Tibial nerve (tissue), 4 donors: ENCODE measurements around the gene PFAS. TPM values are rescaled to one million over a fixed set of nuclear protein-coding genes. Genes with fewer than 3 reads are reported as not detected.

Experiments used
- DNase-seq, 2 donors: peaks; one replicate each; pipeline ENCODE4 v3.0.0-alpha.2; 2019; ENCODE audit warnings: low spot score in 2 of 2
- H3K27ac ChIP-seq, 4 donors: fragments of 200-600 bp; sonication (generic) in 3 of 4; one replicate each; pipeline ENCODE4 v1.5.1; 2017 to 2019; ENCODE audit warnings: mild to moderate bottlenecking in 1 of 4
- H3K27me3 ChIP-seq, 2 donors: fragments of 200-600 bp; sonication (generic) in 1 of 2; one replicate each; pipeline versions ENCODE4 v1.5.1 to v1.6.0; 2017 to 2019
- H3K36me3 ChIP-seq, 3 donors: fragments of 200-600 bp; sonication (generic); one replicate each; pipeline ENCODE4 v1.5.1; 2018 to 2019
- H3K4me1 ChIP-seq, 4 donors: fragments of 200-600 bp; sonication (generic) in 3 of 4; one replicate each; pipeline ENCODE4 v1.5.1; 2017 to 2019
- H3K4me3 ChIP-seq, 4 donors: fragments of 200-600 bp; sonication (generic) in 3 of 4; one replicate each; pipeline ENCODE4 v1.5.1; 2017 to 2019; ENCODE audit warnings: mild to moderate bottlenecking in 1 of 4, moderate library complexity in 1 of 4
- H3K9me3 ChIP-seq, 4 donors: fragments of 200-600 bp; sonication (generic) in 3 of 4; one replicate each; pipeline ENCODE4 v1.5.1; 2017 to 2019
- EP300 ChIP-seq, 2 donors: sonication (generic); formaldehyde crosslinking; IDR thresholded peaks; one replicate each; pipeline ENCODE4 v1.6.1; 2017; ENCODE audit warnings: antibody characterized with exemption in 2 of 2, mild to moderate bottlenecking in 1 of 2
- POLR2A ChIP-seq, 2 donors: fragments of 450-650 bp; IDR thresholded peaks; one replicate each; pipeline ENCODE4 v1.6.1; 2017; ENCODE audit warnings: antibody characterized with exemption in 2 of 2, mild to moderate bottlenecking in 2 of 2, moderate library complexity in 2 of 2
- WGBS, 2 donors: methylation state at CpG; one replicate each; pipeline ENCODE4 v1.1.5; 2018; 5-methylcytosine and 5-hydroxymethylcytosine counted together
- total RNA-seq, 4 donors: library from RNA; depleted of rRNA; stranded (reverse); fragments of >200 nt; gene quantifications; one replicate each; pipeline ENCODE4 v1.1.0, GENCODE V29; 2016
- TF ChIP-seq, protein P1 (sequence below), 5 experiments: fragments of 200-600 bp in 3 of 5; fragments of 450-650 bp in 2 of 5; sonication (generic) in 3 of 5; IDR thresholded peaks; one replicate each; pipeline ENCODE4 v1.5.1; 2016 to 2019; ENCODE audit warnings: antibody characterized with exemption in 5 of 5, mild to moderate bottlenecking in 3 of 5, moderate library complexity in 2 of 5

The PFAS gene
- total RNA-seq, 4 donors from 2014 or later = 19.2 to 39.9 (median 29.5) TPM

DNA sequence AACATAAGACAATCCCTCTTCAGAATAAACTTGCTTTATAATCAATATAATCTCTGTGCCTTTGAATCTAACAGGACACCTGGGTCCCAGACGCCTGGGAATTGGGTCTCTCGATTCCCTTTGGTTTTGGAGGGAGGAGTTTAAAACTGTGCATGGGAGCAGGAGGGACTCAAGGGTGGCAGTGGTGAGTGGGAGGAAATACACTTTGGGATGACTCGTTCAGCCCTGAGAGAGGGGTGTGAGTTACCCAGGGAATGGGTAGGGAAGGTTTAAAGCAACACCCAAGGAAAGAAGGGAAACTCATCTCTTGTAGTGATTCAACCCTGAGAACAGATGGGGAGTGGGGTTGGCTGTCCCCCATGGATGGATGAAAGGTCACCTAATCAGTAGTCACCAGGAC is 41.0 kb downstream of the PFAS start:
- Histone ChIP-seq H3K27me3 (no peaks in the 10 kb centered on the region), H3K9me3 (no peaks in the 10 kb centered on the region), H3K4me3 (no peak overlapping the region), H3K36me3 (no peaks in the 10 kb centered on the region), H3K4me1 (peaks cover 0 to 33% (median 12%) of the 10 kb centered on the region in 4 donors), H3K27ac (no peak overlapping the region)
- no peak for DNase-seq
- WGBS, 2 donors = 60 to 62% methylated on average over 3 of the region's 3 CpGs
- no peak for TF ChIP-seq EP300 (IDR thresholded peaks at IDR 0.05)
- TF ChIP-seq POLR2A (IDR thresholded peaks at IDR 0.05) = no peak
- TF ChIP-seq, protein P1, sequence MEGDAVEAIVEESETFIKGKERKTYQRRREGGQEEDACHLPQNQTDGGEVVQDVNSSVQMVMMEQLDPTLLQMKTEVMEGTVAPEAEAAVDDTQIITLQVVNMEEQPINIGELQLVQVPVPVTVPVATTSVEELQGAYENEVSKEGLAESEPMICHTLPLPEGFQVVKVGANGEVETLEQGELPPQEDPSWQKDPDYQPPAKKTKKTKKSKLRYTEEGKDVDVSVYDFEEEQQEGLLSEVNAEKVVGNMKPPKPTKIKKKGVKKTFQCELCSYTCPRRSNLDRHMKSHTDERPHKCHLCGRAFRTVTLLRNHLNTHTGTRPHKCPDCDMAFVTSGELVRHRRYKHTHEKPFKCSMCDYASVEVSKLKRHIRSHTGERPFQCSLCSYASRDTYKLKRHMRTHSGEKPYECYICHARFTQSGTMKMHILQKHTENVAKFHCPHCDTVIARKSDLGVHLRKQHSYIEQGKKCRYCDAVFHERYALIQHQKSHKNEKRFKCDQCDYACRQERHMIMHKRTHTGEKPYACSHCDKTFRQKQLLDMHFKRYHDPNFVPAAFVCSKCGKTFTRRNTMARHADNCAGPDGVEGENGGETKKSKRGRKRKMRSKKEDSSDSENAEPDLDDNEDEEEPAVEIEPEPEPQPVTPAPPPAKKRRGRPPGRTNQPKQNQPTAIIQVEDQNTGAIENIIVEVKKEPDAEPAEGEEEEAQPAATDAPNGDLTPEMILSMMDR (IDR thresholded peaks at IDR 0.05) = no peak

DNA sequence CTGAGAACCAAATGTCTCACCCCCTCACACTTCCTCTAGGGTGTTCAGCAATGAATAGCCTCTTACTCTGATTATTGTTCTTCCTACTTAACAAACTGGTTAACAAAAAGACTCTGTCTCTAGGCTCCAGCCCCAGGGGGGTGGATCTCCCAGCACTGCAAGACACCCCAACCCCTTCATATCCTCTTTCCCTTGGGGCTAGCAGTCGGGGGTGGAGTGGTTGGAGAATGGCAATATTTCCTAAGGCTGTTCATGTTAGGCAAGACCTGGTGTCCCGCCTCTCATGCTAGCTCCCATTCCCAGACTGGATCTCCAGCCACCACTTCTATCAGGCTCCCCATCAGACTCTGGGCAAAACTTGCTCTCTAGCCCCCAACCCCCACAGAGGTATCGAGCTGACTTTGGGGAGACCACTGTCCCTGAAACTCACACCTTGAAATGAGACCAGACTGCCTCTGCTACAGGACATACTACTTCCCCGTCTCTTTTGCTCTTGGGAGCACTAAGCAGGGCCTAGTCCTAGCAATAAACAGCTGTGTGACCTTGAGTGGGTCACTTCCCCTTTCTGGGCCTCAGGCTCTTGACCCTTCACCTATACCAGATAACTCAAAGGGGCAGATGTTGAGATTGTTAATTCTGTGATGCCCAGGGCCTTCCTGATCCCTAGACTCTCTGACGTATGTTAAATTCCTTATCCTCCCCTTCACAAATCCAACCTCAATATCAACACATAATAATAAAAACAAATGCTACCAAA is 43.7 kb downstream of the PFAS start:
- TF ChIP-seq, protein P1 (IDR thresholded peaks at IDR 0.05) = no peak
- TF ChIP-seq POLR2A (IDR thresholded peaks at IDR 0.05) (no peak), EP300 (IDR thresholded peaks at IDR 0.05) (no peak)
- 61 to 62% methylated on average over 5 of the region's 5 CpGs for WGBS, 2 donors
- no peak for DNase-seq

DNA sequence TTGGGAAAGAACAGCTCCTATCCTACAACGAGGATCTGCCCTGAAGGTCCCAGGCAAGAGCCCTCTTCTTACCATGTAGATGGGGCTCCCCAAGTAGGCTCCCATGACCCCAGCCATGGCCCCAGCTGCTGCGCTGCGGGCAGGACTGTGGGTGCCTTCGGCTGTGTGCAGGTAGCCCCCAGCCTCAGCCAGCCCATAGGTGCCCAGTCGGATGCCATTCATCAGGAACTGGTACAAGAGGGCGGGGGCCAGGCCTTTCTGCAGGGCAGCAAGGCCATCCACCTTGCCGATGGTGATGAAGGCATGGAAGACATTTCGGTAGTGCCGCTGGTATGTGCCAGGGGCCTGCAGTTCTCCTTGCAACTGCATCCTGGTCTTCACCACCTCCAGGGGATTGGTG is 45.3 kb downstream of the PFAS start:
- H3K36me3 ChIP-seq = no peaks in the 10 kb centered on the region
- no peak for DNase-seq
- peak overlapping the region in 2 of 4 donors; percentile 62 to 82 for H3K4me3 ChIP-seq
- 88 to 94% methylated on average over 6 to 9 of the region's 9 CpGs for WGBS, 2 donors
- no peaks in the 10 kb centered on the region for H3K9me3 ChIP-seq
- TF ChIP-seq, protein P1 (IDR thresholded peaks at IDR 0.05) = no peak
- TF ChIP-seq POLR2A (IDR thresholded peaks at IDR 0.05) (no peak), EP300 (IDR thresholded peaks at IDR 0.05) (no peak)
- H3K27ac ChIP-seq = peak overlapping the region in 2 of 4 donors; percentile 85 to 92
- no peaks in the 10 kb centered on the region for H3K27me3 ChIP-seq
- peaks cover 0 to 31% (median 8%) of the 10 kb centered on the region in 4 donors for H3K4me1 ChIP-seq

More for the DNA sequence above, 43.7 kb downstream of the PFAS start:
- no peaks in the 10 kb centered on the region for H3K27me3 ChIP-seq
- peak overlapping the region in 1 of 4 donors; percentile 18 for H3K27ac ChIP-seq
- H3K4me1 ChIP-seq = peaks cover 0 to 39% (median 11%) of the 10 kb centered on the region in 4 donors
- no peak overlapping the region for H3K4me3 ChIP-seq
- H3K36me3 ChIP-seq = no peaks in the 10 kb centered on the region
- H3K9me3 ChIP-seq = no peaks in the 10 kb centered on the region

GRCh38 chr17:8294814-8295316 is 45.8 kb downstream of the PFAS start:
- Histone ChIP-seq H3K27ac (peak overlapping the region; percentile 57 to 92 (median 86)), H3K27me3 (no peaks in the 10 kb centered on the region), H3K9me3 (no peaks in the 10 kb centered on the region), H3K4me1 (peaks cover 0 to 26% (median 8%) of the 10 kb centered on the region in 4 donors), H3K4me3 (peak overlapping the region; percentile 43 to 82 (median 62)), H3K36me3 (no peaks in the 10 kb centered on the region)
- DNase-seq = no peak
- TF ChIP-seq EP300 (IDR thresholded peaks at IDR 0.05) (no peak), POLR2A (IDR thresholded peaks at IDR 0.05) (no peak)
- TF ChIP-seq, protein P1 (IDR thresholded peaks at IDR 0.05) = no peak
- WGBS, 2 donors = 7% methylated on average over 15 of the region's 15 CpGs

GRCh38 chr17:8300226-8300625 is 51.1 kb downstream of the PFAS start:
- Histone ChIP-seq H3K36me3 (no peaks in the 10 kb centered on the region), H3K27ac (no peak overlapping the region), H3K27me3 (no peaks in the 10 kb centered on the region), H3K4me3 (no peak overlapping the region), H3K4me1 (peaks cover 0 to 6% (median 0%) of the 10 kb centered on the region in 4 donors), H3K9me3 (no peaks in the 10 kb centered on the region)
- DNase-seq = no peak
- TF ChIP-seq, protein P1 (IDR thresholded peaks at IDR 0.05) = no peak
- TF ChIP-seq POLR2A (IDR thresholded peaks at IDR 0.05) (no peak), EP300 (IDR thresholded peaks at IDR 0.05) (no peak)
- WGBS, 2 donors = 50 to 66% methylated on average over 3 of the region's 3 CpGs
